ENCODE results near the gene MED23.

MED23 gene

GRCh38 chr6:131642987-131643611, 15.1 kb upstream of the MED23 start:
- H3K79me2 ChIP-seq (ENCODE audit: insufficient read depth, low read length), result no peaks in the 10 kb centered on the region
- H4K20me1 ChIP-seq (ENCODE audit: insufficient read depth, low read length, poor library complexity, severe bottlenecking), result no peaks in the 10 kb centered on the region

GRCh38 chr6:131642565-131642964, 14.5 kb upstream of the MED23 start:
- H3K79me2 ChIP-seq (ENCODE audit: insufficient read depth, low read length), result no peaks in the 10 kb centered on the region

More at GRCh38 chr6:131642987-131643611, 15.1 kb upstream of the MED23 start:
- Histone ChIP-seq H3K9ac (ENCODE audit: low read depth, low read length, poor library complexity, severe bottlenecking) (no peak overlapping the region), H3K36me3 (ENCODE audit: insufficient read depth, low read length) (no peaks in the 10 kb centered on the region), H2AFZ (ENCODE audit: low read length) (no peak overlapping the region), H3K9me3 (ENCODE audit: insufficient read depth, low read depth, low read length) (no peaks in the 10 kb centered on the region), H3K9me2 (replicated peaks; ENCODE audit: low read depth, low read length) (no peaks in the 10 kb centered on the region), H3K4me2 (ENCODE audit: low read depth, low read length, poor library complexity, severe bottlenecking) (no peak overlapping the region), H3K27me3 (ENCODE audit: insufficient read depth, low read length, poor library complexity, severe bottlenecking) (no peaks in the 10 kb centered on the region), H3F3A (ENCODE audit: low read depth) (no peaks in the 10 kb centered on the region), H3K4me1 (ENCODE audit: insufficient read depth, low read length, poor library complexity, severe bottlenecking) (no peaks in the 10 kb centered on the region), H3K4me3 (ENCODE audit: low read length, poor library complexity, severe bottlenecking) (no peak overlapping the region)
- TF ChIP-seq EZH2phosphoT487 (IDR thresholded peaks at IDR 0.05; ENCODE audit: borderline replicate concordance) (no peak), CTCF (conservative IDR thresholded peaks at IDR 0.05; ENCODE audit: low read length) (no peak)

GRCh38 chr6:131641554-131641953, 13.5 kb upstream of the MED23 start:
- no peaks in the 10 kb centered on the region for H3K9me3 ChIP-seq (ENCODE audit: insufficient read depth, low read depth, low read length)
- TF ChIP-seq EZH2phosphoT487 (IDR thresholded peaks at IDR 0.05; ENCODE audit: borderline replicate concordance), result no peak
- no peak for TF ChIP-seq CTCF (conservative IDR thresholded peaks at IDR 0.05; ENCODE audit: low read length)

More at GRCh38 chr6:131642565-131642964, 14.5 kb upstream of the MED23 start:
- TF ChIP-seq EZH2phosphoT487 (IDR thresholded peaks at IDR 0.05; ENCODE audit: borderline replicate concordance) (no peak), CTCF (conservative IDR thresholded peaks at IDR 0.05; ENCODE audit: low read length) (no peak)
- no peak overlapping the region for H3K4me3 ChIP-seq (ENCODE audit: low read length, poor library complexity, severe bottlenecking)
- H3F3A ChIP-seq (ENCODE audit: low read depth), result no peaks in the 10 kb centered on the region
- no peaks in the 10 kb centered on the region for H3K9me3 ChIP-seq (ENCODE audit: insufficient read depth, low read depth, low read length)
- no peaks in the 10 kb centered on the region for H3K9me2 ChIP-seq (replicated peaks; ENCODE audit: low read depth, low read length)
- H3K4me1 ChIP-seq (ENCODE audit: insufficient read depth, low read length, poor library complexity, severe bottlenecking), result no peaks in the 10 kb centered on the region
- H3K9ac ChIP-seq (ENCODE audit: low read depth, low read length, poor library complexity, severe bottlenecking), result no peak overlapping the region
- no peak overlapping the region for H2AFZ ChIP-seq (ENCODE audit: low read length)
- no peaks in the 10 kb centered on the region for H3K27me3 ChIP-seq (ENCODE audit: insufficient read depth, low read length, poor library complexity, severe bottlenecking)
- no peak overlapping the region for H3K4me2 ChIP-seq (ENCODE audit: low read depth, low read length, poor library complexity, severe bottlenecking)
- H4K20me1 ChIP-seq (ENCODE audit: insufficient read depth, low read length, poor library complexity, severe bottlenecking), result no peaks in the 10 kb centered on the region
- H3K36me3 ChIP-seq (ENCODE audit: insufficient read depth, low read length), result no peaks in the 10 kb centered on the region

More at GRCh38 chr6:131641554-131641953, 13.5 kb upstream of the MED23 start:
- Histone ChIP-seq H3K9ac (ENCODE audit: low read depth, low read length, poor library complexity, severe bottlenecking) (no peak overlapping the region), H3K4me3 (ENCODE audit: low read length, poor library complexity, severe bottlenecking) (no peak overlapping the region), H2AFZ (ENCODE audit: low read length) (no peak overlapping the region), H3F3A (ENCODE audit: low read depth) (no peaks in the 10 kb centered on the region), H3K4me2 (ENCODE audit: low read depth, low read length, poor library complexity, severe bottlenecking) (no peak overlapping the region), H4K20me1 (ENCODE audit: insufficient read depth, low read length, poor library complexity, severe bottlenecking) (no peaks in the 10 kb centered on the region), H3K79me2 (ENCODE audit: insufficient read depth, low read length) (no peaks in the 10 kb centered on the region), H3K9me2 (replicated peaks; ENCODE audit: low read depth, low read length) (no peaks in the 10 kb centered on the region), H3K27me3 (ENCODE audit: insufficient read depth, low read length, poor library complexity, severe bottlenecking) (no peaks in the 10 kb centered on the region), H3K36me3 (ENCODE audit: insufficient read depth, low read length) (no peaks in the 10 kb centered on the region), H3K4me1 (ENCODE audit: insufficient read depth, low read length, poor library complexity, severe bottlenecking) (no peaks in the 10 kb centered on the region)

All from Loucy (cell line).